Coronary artery (tissue), 2 donors: Measurements from ENCODE around the gene KIF26B.

Source experiments
- DNase-seq: peaks from one replicate; pipeline ENCODE4 v3.0.0-alpha.2; 2017; ENCODE audit warnings: low spot score
- H3K27ac ChIP-seq, 2 donors: fragments of 200-600 bp; sonication (generic); one replicate each; pipeline ENCODE4 v1.5.1; 2016 to 2019
- H3K4me3 ChIP-seq: fragments of 200-600 bp; sonication (generic); 2 replicates; pipeline ENCODE4 v1.5.1; 2016; ENCODE audit warnings: mild to moderate bottlenecking, moderate library complexity
- TF ChIP-seq, protein P1 (sequence below): fragments of 200-600 bp; sonication (generic); IDR thresholded peaks from one replicate; pipeline ENCODE4 v1.5.1; 2019; ENCODE audit warnings: antibody characterized with exemption

Gene KIF26B

DNA sequence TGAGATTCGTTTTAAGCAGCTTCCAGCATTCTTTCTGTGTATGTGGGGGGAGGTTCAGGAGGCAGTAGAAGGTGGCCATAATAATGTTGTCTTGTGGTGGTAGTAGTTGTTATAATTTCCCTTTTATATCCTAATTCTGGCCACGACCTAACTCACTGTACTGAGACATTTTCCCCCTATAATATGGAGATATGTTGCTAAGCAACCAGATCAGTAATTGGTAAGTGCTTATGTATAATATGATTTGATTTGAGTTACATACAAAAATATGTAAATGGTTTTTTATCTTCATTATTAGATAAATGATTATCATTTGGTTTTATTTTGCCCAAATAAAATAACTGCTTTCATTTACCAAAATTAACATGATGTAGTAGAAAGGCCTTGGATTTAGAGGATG, 376.2 kb downstream of the KIF26B start:
- TF ChIP-seq, protein P1, sequence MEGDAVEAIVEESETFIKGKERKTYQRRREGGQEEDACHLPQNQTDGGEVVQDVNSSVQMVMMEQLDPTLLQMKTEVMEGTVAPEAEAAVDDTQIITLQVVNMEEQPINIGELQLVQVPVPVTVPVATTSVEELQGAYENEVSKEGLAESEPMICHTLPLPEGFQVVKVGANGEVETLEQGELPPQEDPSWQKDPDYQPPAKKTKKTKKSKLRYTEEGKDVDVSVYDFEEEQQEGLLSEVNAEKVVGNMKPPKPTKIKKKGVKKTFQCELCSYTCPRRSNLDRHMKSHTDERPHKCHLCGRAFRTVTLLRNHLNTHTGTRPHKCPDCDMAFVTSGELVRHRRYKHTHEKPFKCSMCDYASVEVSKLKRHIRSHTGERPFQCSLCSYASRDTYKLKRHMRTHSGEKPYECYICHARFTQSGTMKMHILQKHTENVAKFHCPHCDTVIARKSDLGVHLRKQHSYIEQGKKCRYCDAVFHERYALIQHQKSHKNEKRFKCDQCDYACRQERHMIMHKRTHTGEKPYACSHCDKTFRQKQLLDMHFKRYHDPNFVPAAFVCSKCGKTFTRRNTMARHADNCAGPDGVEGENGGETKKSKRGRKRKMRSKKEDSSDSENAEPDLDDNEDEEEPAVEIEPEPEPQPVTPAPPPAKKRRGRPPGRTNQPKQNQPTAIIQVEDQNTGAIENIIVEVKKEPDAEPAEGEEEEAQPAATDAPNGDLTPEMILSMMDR, result no peak
- DNase-seq, result no peak
- Histone ChIP-seq H3K27ac (no peak overlapping the region), H3K4me3 (no peak overlapping the region)

DNA sequence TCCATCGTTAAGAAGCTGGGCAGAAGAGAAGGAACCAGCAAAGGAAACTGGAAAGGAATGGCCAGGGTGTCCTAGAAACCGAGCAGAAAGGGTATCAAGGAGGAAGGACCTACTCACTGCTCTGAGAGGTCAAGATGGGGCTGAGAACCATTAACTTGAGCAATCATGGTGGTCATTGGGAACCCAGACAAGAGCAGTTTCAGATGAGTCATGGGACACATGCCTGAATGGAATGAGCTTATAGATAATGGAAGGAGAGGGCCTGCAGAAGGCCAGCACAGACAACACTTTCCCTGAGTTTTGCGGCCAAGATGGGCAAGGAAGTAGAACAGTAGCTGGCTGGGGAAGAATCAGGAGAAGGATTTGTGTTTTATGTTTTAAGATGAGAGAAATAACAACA, 383.2 kb downstream of the KIF26B start:
- DNase-seq, result no peak
- TF ChIP-seq, protein P1, result no peak
- H3K27ac ChIP-seq, result no peak overlapping the region
- no peak overlapping the region for H3K4me3 ChIP-seq

DNA sequence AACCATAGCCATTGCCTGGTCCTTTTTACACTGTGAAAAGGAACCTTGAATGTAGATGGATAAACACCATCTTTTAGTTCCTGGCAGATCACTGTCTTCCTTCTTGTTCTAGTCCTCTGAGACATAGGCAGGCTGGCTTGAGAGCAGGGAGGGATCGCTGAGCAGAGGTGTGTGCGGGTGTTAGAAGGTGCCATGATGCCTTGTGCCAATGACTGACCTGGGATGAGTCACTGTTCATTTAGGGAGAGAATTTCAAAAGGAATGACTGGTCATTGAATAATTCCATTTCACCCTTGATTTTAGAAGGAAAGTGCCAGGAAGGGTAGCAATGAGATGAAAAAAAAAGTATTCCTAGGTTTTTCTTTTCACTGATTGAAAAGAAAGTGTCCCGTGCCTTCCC, 383.9 kb downstream of the KIF26B start:
- no peak for DNase-seq
- TF ChIP-seq, protein P1, result no peak
- H3K4me3 ChIP-seq, result no peak overlapping the region

DNA sequence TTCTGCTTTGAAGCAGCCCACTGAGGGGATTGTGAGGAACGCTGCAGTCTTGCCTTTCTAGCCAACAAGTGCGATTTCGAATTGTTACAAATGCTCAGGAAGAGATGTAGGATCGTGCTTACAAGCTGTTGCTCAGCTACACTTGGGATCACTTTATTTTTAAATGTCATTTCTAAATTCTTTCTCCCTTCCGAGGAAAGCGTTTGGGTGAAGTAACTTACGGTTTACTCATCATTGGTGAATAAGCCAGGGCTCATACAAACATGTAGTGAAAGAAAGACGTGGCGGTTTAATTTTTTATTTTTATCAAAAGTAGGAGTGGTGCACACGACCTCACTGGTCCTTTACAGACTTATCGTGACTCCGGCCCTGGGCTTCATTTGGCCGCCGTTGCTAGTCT, 386.6 kb downstream of the KIF26B start:
- Histone ChIP-seq H3K27ac (no peak overlapping the region), H3K4me3 (no peak overlapping the region)
- no peak for DNase-seq
- TF ChIP-seq, protein P1, result no peak

More for the DNA sequence above, 383.9 kb downstream of the KIF26B start:
- no peak overlapping the region for H3K27ac ChIP-seq

DNA sequence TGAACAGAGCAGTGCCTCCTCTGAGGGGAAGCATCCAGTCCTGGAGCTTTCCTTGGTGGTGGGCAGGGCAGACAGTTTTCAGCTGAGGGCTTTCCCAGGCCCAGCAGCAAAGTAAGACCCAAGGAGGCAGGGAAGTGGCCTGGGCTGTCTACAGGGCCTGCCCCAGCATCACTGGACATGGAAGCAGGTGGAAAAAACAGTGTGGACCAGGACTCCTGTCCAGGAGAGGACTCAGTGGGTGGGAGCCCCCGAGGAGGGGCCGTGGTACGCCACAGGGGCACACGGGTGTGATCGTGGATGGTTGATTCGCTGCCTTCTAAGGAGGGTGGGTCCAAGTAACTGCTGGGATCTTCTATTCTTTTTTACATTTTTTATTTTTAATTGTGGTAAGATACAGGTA, 387.6 kb downstream of the KIF26B start:
- DNase-seq, result no peak
- no peak overlapping the region for H3K27ac ChIP-seq
- TF ChIP-seq, protein P1, result no peak
- H3K4me3 ChIP-seq, result no peak overlapping the region

DNA sequence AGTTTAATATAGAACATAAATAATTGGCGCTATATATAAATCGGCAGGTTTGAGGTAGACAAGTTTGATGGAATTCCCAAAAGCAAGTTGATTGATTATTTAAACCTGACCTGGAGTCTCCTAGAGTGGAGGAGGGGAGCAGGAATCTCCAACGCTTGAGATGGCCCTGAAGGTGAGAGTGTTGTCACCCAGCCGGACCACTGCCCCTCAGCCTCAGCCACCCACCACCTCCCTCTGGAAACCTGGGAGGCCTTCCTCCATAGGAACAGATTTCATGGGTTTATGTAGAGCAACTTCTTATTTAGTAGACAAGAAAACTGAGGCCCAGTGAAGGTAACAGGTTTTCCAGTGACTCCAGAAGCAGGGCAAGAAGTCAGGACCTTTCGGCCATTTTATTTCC, 389.5 kb downstream of the KIF26B start:
- no peak for DNase-seq
- no peak overlapping the region for H3K4me3 ChIP-seq
- TF ChIP-seq, protein P1, result no peak
- H3K27ac ChIP-seq, result no peak overlapping the region

DNA sequence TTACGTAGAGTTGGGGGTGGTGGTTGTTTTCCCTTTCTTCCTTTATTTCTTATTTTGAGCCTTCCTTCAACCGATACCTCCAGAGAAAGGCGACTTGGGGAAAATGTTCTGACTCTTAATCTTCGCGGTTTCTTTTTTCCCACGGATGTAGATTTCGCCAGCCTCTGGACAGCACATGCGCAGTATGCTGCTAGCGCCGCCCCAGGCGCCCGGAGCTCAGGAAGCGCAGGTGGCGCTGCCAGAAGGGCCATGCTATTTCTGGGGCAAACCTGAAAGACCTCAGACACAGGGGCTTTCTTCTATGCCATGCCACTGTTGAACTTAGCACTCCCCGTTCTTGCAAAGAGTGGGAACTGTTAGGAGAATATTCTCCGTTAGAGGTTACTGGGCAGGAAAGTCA, 392.1 kb downstream of the KIF26B start:
- TF ChIP-seq, protein P1, result no peak
- H3K4me3 ChIP-seq, result no peak overlapping the region
- DNase-seq, result no peak

More for the DNA sequence above, 392.1 kb downstream of the KIF26B start:
- no peak overlapping the region for H3K27ac ChIP-seq
